ENCODE measurements around the gene ABCC3.

DNA sequence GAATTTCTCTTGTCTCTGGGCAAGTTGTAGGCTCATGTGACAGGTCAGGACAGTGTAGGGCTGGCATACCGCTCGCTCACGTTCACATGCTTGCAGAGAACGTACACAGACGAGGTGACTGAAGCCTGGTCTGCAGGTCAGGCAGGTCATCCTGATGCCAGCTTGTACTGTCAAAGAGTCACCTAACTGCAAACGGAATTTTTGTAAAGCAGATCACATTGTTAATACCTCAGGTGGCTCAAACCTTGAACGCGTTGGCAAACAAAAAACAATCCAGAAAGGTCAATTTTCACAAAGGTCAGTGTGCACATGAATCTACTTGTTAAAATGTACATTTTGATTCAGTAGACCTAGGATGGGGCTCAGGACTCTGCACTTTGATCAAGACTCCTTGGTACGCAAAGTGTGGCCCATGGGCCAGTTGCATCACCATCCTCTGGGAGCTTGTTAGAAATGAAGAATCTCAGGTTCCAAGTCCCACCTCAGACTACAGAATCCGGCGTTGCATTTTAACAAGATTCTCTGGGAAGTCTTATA lies 44.4 kb downstream of the ABCC3 start:
- TF ChIP-seq, protein P1, sequence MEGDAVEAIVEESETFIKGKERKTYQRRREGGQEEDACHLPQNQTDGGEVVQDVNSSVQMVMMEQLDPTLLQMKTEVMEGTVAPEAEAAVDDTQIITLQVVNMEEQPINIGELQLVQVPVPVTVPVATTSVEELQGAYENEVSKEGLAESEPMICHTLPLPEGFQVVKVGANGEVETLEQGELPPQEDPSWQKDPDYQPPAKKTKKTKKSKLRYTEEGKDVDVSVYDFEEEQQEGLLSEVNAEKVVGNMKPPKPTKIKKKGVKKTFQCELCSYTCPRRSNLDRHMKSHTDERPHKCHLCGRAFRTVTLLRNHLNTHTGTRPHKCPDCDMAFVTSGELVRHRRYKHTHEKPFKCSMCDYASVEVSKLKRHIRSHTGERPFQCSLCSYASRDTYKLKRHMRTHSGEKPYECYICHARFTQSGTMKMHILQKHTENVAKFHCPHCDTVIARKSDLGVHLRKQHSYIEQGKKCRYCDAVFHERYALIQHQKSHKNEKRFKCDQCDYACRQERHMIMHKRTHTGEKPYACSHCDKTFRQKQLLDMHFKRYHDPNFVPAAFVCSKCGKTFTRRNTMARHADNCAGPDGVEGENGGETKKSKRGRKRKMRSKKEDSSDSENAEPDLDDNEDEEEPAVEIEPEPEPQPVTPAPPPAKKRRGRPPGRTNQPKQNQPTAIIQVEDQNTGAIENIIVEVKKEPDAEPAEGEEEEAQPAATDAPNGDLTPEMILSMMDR (IDR thresholded peaks at IDR 0.05) = no peak
- no peak for TF ChIP-seq ZFX (IDR thresholded peaks at IDR 0.05; ENCODE audit: borderline replicate concordance)

Data from 22Rv1 (cell line).